HG03097 (cell line): Measurements from ENCODE around the gene RGS17.
"Not testable (repeated sequence)": the region's sequence is repeated elsewhere in the genome, so short reads cannot be mapped to it uniquely, and the experiment has no call there.

Experiments
- ATAC-seq: cut with Tn5 transposase; IDR thresholded peaks from one replicate; pipeline ENCODE4 v1.9.1; 2021; ENCODE audit not compliant: unreplicated experiment, low FRiP score

RGS17 gene

GRCh38 chr6:153126218-153126617 lies 4.9 kb downstream of the RGS17 start:
- no peak for ATAC-seq

GRCh38 chr6:153125032-153125431 lies 6.0 kb downstream of the RGS17 start:
- ATAC-seq: no peak

- ATAC-seq: peak; percentile 64
Observed at GRCh38 chr6:153123801-153124200, 7.3 kb downstream of the RGS17 start.

- ATAC-seq: no peak
Observed at GRCh38 chr6:153121311-153121710, 9.8 kb downstream of the RGS17 start.

- peak; percentile 98 for ATAC-seq
Observed at GRCh38 chr6:153117986-153118879, 12.8 kb downstream of the RGS17 start.

GRCh38 chr6:153111082-153111481 lies 20.0 kb downstream of the RGS17 start:
- ATAC-seq: not testable (repeated sequence)

GRCh38 chr6:153110612-153111011 lies 20.5 kb downstream of the RGS17 start:
- ATAC-seq: not testable (repeated sequence)

- no peak for ATAC-seq
Observed at GRCh38 chr6:153108315-153108714, 22.8 kb downstream of the RGS17 start.

- ATAC-seq: no peak
Observed at GRCh38 chr6:153106021-153106420, 25.1 kb downstream of the RGS17 start.

GRCh38 chr6:153104220-153104619 lies 26.9 kb downstream of the RGS17 start:
- no peak for ATAC-seq

- no peak for ATAC-seq
Observed at GRCh38 chr6:153103319-153103655, 27.8 kb downstream of the RGS17 start.

GRCh38 chr6:153102605-153103318 lies 28.3 kb downstream of the RGS17 start:
- ATAC-seq: no peak

- no peak for ATAC-seq
Observed at GRCh38 chr6:153101461-153101860, 29.6 kb downstream of the RGS17 start.

GRCh38 chr6:153099636-153100035 lies 31.4 kb downstream of the RGS17 start:
- ATAC-seq: no peak

GRCh38 chr6:153096792-153097191 lies 34.3 kb downstream of the RGS17 start:
- ATAC-seq: no peak

GRCh38 chr6:153096031-153096430 lies 35.1 kb downstream of the RGS17 start:
- ATAC-seq: no peak

GRCh38 chr6:153092082-153093013 lies 38.7 kb downstream of the RGS17 start:
- ATAC-seq: peak; percentile 81

GRCh38 chr6:153090241-153090930 lies 40.7 kb downstream of the RGS17 start:
- no peak for ATAC-seq

- ATAC-seq: no peak
Observed at GRCh38 chr6:153088796-153089195, 42.3 kb downstream of the RGS17 start.

GRCh38 chr6:153087436-153087835 lies 43.6 kb downstream of the RGS17 start:
- ATAC-seq: no peak
